M059J (cell line): ENCODE results near the gene TLE6. TPM values are rescaled to one million over a fixed set of nuclear protein-coding genes. Genes with fewer than 3 reads are reported as not detected.
"Not testable (repeated sequence)": the region's sequence is repeated elsewhere in the genome, so short reads cannot be mapped to it uniquely, and the experiment has no call there.

Experiments
- DNase-seq: peaks from one replicate; pipeline ENCODE4 v3.0.0-alpha.2; 2012; ENCODE audit warnings: low read depth
- total RNA-seq: library from RNA; depleted of rRNA; stranded (reverse); fragments of >200 nt; shearing (Covaris generic); gene quantifications from 2 replicates; pipeline ENCODE4 v1.2.3, GENCODE V29; 2014

Gene TLE6
- total RNA-seq, 1 experiment from 2014 or later, result 0.10 TPM

- no peak for DNase-seq
Observed at GRCh38 chr19:3004522-3004921, 27.2 kb downstream of the TLE6 start.

GRCh38 chr19:3005345-3005744 lies 28.0 kb downstream of the TLE6 start:
- DNase-seq, result no peak

- no peak for DNase-seq
Observed at GRCh38 chr19:3006075-3006767, 28.9 kb downstream of the TLE6 start.

GRCh38 chr19:3007975-3008374 lies 30.6 kb downstream of the TLE6 start:
- DNase-seq, result no peak

GRCh38 chr19:3008994-3009393 lies 31.6 kb downstream of the TLE6 start:
- no peak for DNase-seq

GRCh38 chr19:3010871-3011270 lies 33.5 kb downstream of the TLE6 start:
- no peak for DNase-seq

- DNase-seq, result not testable (repeated sequence)
Observed at GRCh38 chr19:3012059-3012458, 34.7 kb downstream of the TLE6 start.

GRCh38 chr19:3012621-3013262 lies 35.4 kb downstream of the TLE6 start:
- DNase-seq, result no peak

GRCh38 chr19:3013263-3013725 lies 35.9 kb downstream of the TLE6 start:
- no peak for DNase-seq

- no peak for DNase-seq
Observed at GRCh38 chr19:3014135-3014534, 36.8 kb downstream of the TLE6 start.

GRCh38 chr19:3015126-3016057 lies 38.0 kb downstream of the TLE6 start:
- DNase-seq, result no peak

GRCh38 chr19:3017923-3018322 lies 40.6 kb downstream of the TLE6 start:
- no peak for DNase-seq

- DNase-seq, result no peak
Observed at GRCh38 chr19:3019211-3019854, 42.0 kb downstream of the TLE6 start.

- no peak for DNase-seq
Observed at GRCh38 chr19:3020321-3020960, 43.1 kb downstream of the TLE6 start.

GRCh38 chr19:3024509-3024869 lies 47.1 kb downstream of the TLE6 start:
- DNase-seq, result no peak

- no peak for DNase-seq
Observed at GRCh38 chr19:3024870-3025548, 47.6 kb downstream of the TLE6 start.

- no peak for DNase-seq
Observed at GRCh38 chr19:3025549-3025886, 48.2 kb downstream of the TLE6 start.

GRCh38 chr19:3026768-3027167 lies 49.4 kb downstream of the TLE6 start:
- DNase-seq, result no peak

GRCh38 chr19:3027292-3027691 lies 49.9 kb downstream of the TLE6 start:
- DNase-seq, result no peak

GRCh38 chr19:3027981-3028304 lies 50.6 kb downstream of the TLE6 start:
- DNase-seq, result no peak
